B cell (primary cell): ENCODE results near the gene ARHGAP22.

Experiments used
- CTCF ChIP-seq: fragments of 200-600 bp; IDR thresholded peaks from one replicate; pipeline ENCODE4 v1.8.0; 2022; ENCODE audit warnings: antibody characterized with exemption, mild to moderate bottlenecking
- EZH2 ChIP-seq: IDR thresholded peaks from 2 replicates; pipeline ENCODE4 v1.6.1; 2012; ENCODE audit warnings: borderline replicate concordance, low read depth, mild to moderate bottlenecking, moderate library complexity, low read length; ENCODE audit not compliant: insufficient read depth, poor library complexity, severe bottlenecking

DNA sequence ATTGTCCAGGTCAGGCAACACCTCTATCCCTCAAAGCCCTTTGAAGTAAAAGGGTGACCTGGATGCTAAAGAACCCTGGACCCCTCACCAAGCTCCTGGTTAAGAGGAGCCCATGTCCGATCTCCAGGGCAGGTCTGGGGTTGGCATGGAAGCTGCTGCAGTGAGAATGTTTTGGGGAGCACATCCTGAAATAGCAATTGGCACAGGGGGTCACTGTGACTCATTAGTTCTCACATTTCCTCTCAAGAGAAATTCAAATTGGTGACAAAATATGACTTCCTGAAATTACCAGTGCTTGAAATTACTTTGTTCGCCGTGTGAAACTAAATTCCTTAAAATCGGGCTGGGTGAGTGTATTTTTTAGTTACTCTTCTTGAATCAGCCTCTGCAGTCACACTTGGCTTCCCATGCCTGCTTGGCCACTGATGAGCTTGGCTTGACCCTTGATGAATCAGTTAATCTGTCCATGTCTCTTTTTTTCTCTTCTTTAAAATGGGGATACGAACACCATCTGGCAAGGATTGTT, 18.8 kb upstream of the ARHGAP22 start:
- TF ChIP-seq CTCF (no peak), EZH2 (no peak)
